ENCODE measurements around the gene RBCK1.
"Not testable (repeated sequence)": the region's sequence is repeated elsewhere in the genome, so short reads cannot be mapped to it uniquely, and the experiment has no call there.

Gene RBCK1

DNA sequence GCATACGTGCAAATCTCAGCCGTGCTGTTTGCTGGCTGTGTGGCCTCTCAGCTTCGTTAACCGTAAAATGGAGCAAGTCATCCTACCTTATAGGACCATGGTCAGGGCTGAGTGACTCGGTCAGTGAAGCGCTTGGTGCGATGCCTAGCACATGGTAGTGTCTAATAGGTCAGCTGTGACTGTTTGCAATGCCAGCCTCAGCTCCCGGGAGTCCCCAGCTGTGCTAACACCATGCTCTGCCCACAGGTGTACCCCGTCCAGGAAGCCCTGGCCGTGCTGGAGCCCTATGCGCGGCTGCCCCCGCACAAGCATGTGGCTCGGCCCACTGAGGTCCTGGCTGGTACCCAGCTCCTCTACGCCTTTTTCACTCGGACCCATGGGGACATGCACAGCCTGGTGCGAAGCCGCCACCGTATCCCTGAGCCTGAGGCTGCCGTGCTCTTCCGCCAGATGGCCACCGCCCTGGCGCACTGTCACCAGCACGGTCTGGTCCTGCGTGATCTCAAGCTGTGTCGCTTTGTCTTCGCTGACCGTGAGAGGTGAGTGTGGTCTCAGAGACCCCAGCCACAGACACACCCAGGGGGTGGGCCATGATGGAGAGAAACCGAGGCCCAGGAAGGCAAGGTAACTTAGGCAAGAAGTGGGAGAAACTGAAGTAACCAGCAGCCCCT, 16.9 kb upstream of the RBCK1 start:
- no peak for ATAC-seq
- TF ChIP-seq ISL1 (CRISPR knock-in tag; IDR thresholded peaks at IDR 0.05), result no peak
- TF ChIP-seq TCF4 (CRISPR knock-in tag; IDR thresholded peaks at IDR 0.05; ENCODE audit: borderline replicate concordance), result no peak
- no peak for TF ChIP-seq PPARA (CRISPR knock-in tag; IDR thresholded peaks at IDR 0.05; ENCODE audit: borderline replicate concordance)
- TF ChIP-seq ZNF8 (CRISPR knock-in tag; IDR thresholded peaks at IDR 0.05), result no peak
- TF ChIP-seq ZNF565 (CRISPR knock-in tag; conservative IDR thresholded peaks at IDR 0.05; ENCODE audit: low read depth), result no peak
- no peak for TF ChIP-seq BACH2 (CRISPR knock-in tag; IDR thresholded peaks at IDR 0.05; ENCODE audit: borderline replicate concordance)
- no peak for TF ChIP-seq ESRRG (CRISPR knock-in tag; IDR thresholded peaks at IDR 0.05)
- TF ChIP-seq, protein P1, sequence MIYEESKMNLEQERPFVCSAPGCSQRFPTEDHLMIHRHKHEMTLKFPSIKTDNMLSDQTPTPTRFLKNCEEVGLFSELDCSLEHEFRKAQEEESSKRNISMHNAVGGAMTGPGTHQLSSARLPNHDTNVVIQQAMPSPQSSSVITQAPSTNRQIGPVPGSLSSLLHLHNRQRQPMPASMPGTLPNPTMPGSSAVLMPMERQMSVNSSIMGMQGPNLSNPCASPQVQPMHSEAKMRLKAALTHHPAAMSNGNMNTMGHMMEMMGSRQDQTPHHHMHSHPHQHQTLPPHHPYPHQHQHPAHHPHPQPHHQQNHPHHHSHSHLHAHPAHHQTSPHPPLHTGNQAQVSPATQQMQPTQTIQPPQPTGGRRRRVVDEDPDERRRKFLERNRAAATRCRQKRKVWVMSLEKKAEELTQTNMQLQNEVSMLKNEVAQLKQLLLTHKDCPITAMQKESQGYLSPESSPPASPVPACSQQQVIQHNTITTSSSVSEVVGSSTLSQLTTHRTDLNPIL (CRISPR knock-in tag; IDR thresholded peaks at IDR 0.05; ENCODE audit: low read depth), result no peak
- TF ChIP-seq, protein P2, sequence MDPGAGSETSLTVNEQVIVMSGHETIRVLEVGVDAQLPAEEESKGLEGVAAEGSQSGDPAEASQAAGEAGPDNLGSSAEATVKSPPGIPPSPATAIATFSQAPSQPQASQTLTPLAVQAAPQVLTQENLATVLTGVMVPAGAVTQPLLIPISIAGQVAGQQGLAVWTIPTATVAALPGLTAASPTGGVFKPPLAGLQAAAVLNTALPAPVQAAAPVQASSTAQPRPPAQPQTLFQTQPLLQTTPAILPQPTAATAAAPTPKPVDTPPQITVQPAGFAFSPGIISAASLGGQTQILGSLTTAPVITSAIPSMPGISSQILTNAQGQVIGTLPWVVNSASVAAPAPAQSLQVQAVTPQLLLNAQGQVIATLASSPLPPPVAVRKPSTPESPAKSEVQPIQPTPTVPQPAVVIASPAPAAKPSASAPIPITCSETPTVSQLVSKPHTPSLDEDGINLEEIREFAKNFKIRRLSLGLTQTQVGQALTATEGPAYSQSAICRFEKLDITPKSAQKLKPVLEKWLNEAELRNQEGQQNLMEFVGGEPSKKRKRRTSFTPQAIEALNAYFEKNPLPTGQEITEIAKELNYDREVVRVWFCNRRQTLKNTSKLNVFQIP (CRISPR knock-in tag; IDR thresholded peaks at IDR 0.05; ENCODE audit: borderline replicate concordance, low read depth), result no peak
- no peak for TF ChIP-seq ARNTL (CRISPR knock-in tag; IDR thresholded peaks at IDR 0.05; ENCODE audit: borderline replicate concordance, low read depth)
- TF ChIP-seq ZC3H10 (CRISPR knock-in tag; IDR thresholded peaks at IDR 0.05), result no peak
- TF ChIP-seq ZNF70 (CRISPR knock-in tag; IDR thresholded peaks at IDR 0.05), result no peak
- TF ChIP-seq, protein P3, sequence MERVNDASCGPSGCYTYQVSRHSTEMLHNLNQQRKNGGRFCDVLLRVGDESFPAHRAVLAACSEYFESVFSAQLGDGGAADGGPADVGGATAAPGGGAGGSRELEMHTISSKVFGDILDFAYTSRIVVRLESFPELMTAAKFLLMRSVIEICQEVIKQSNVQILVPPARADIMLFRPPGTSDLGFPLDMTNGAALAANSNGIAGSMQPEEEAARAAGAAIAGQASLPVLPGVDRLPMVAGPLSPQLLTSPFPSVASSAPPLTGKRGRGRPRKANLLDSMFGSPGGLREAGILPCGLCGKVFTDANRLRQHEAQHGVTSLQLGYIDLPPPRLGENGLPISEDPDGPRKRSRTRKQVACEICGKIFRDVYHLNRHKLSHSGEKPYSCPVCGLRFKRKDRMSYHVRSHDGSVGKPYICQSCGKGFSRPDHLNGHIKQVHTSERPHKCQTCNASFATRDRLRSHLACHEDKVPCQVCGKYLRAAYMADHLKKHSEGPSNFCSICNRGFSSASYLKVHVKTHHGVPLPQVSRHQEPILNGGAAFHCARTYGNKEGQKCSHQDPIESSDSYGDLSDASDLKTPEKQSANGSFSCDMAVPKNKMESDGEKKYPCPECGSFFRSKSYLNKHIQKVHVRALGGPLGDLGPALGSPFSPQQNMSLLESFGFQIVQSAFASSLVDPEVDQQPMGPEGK (CRISPR knock-in tag; IDR thresholded peaks at IDR 0.05; ENCODE audit: borderline replicate concordance), result no peak
- TF ChIP-seq OSR1 (CRISPR knock-in tag; IDR thresholded peaks at IDR 0.05), result no peak
- TF ChIP-seq, protein P4, sequence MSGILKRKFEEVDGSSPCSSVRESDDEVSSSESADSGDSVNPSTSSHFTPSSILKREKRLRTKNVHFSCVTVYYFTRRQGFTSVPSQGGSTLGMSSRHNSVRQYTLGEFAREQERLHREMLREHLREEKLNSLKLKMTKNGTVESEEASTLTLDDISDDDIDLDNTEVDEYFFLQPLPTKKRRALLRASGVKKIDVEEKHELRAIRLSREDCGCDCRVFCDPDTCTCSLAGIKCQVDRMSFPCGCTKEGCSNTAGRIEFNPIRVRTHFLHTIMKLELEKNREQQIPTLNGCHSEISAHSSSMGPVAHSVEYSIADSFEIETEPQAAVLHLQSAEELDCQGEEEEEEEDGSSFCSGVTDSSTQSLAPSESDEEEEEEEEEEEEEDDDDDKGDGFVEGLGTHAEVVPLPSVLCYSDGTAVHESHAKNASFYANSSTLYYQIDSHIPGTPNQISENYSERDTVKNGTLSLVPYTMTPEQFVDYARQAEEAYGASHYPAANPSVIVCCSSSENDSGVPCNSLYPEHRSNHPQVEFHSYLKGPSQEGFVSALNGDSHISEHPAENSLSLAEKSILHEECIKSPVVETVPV (CRISPR knock-in tag; IDR thresholded peaks at IDR 0.05), result no peak
- TF ChIP-seq RARB (CRISPR knock-in tag; IDR thresholded peaks at IDR 0.05), result no peak
- TF ChIP-seq CSDC2 (CRISPR knock-in tag; IDR thresholded peaks at IDR 0.05), result no peak
- TF ChIP-seq, protein P5, sequence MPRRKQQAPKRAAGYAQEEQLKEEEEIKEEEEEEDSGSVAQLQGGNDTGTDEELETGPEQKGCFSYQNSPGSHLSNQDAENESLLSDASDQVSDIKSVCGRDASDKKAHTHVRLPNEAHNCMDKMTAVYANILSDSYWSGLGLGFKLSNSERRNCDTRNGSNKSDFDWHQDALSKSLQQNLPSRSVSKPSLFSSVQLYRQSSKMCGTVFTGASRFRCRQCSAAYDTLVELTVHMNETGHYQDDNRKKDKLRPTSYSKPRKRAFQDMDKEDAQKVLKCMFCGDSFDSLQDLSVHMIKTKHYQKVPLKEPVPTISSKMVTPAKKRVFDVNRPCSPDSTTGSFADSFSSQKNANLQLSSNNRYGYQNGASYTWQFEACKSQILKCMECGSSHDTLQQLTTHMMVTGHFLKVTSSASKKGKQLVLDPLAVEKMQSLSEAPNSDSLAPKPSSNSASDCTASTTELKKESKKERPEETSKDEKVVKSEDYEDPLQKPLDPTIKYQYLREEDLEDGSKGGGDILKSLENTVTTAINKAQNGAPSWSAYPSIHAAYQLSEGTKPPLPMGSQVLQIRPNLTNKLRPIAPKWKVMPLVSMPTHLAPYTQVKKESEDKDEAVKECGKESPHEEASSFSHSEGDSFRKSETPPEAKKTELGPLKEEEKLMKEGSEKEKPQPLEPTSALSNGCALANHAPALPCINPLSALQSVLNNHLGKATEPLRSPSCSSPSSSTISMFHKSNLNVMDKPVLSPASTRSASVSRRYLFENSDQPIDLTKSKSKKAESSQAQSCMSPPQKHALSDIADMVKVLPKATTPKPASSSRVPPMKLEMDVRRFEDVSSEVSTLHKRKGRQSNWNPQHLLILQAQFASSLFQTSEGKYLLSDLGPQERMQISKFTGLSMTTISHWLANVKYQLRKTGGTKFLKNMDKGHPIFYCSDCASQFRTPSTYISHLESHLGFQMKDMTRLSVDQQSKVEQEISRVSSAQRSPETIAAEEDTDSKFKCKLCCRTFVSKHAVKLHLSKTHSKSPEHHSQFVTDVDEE (CRISPR knock-in tag; IDR thresholded peaks at IDR 0.05), result no peak
- no peak for TF ChIP-seq ZFP3 (CRISPR knock-in tag; IDR thresholded peaks at IDR 0.05)

DNA sequence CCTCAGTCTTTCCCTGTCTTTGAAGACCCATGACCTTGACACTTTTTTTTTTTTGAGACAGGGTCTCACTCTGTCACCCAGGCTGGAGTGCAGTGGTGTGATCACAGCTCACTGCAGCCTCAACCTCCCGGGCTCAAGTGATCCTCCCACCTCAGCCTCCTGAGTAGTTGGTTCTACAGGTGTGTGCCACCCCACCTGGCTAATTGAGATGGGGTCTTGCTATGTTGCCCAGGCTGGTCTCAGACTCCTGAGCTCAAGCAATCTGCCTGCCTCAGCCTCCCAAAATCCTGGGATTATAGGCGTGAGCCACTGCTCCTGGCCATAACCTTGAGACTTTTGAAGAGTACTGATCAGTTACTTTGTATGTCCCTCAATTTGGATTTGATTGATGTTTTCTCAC, 14.8 kb upstream of the RBCK1 start:
- ATAC-seq, result not testable (repeated sequence)

DNA sequence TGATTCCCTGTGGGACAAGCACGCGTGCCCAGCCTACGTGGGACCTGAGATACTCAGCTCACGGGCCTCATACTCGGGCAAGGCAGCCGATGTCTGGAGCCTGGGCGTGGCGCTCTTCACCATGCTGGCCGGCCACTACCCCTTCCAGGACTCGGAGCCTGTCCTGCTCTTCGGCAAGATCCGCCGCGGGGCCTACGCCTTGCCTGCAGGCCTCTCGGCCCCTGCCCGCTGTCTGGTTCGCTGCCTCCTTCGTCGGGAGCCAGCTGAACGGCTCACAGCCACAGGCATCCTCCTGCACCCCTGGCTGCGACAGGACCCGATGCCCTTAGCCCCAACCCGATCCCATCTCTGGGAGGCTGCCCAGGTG, 11.9 kb upstream of the RBCK1 start:
- ATAC-seq, result no peak
- TF ChIP-seq, protein P5 (CRISPR knock-in tag; IDR thresholded peaks at IDR 0.05), result no peak
- TF ChIP-seq ESRRG (CRISPR knock-in tag; IDR thresholded peaks at IDR 0.05), result no peak
- TF ChIP-seq, protein P1 (CRISPR knock-in tag; IDR thresholded peaks at IDR 0.05; ENCODE audit: low read depth), result no peak
- TF ChIP-seq ZFP3 (CRISPR knock-in tag; IDR thresholded peaks at IDR 0.05), result no peak
- TF ChIP-seq ISL1 (CRISPR knock-in tag; IDR thresholded peaks at IDR 0.05), result no peak
- TF ChIP-seq BACH2 (CRISPR knock-in tag; IDR thresholded peaks at IDR 0.05; ENCODE audit: borderline replicate concordance), result no peak
- TF ChIP-seq PPARA (CRISPR knock-in tag; IDR thresholded peaks at IDR 0.05; ENCODE audit: borderline replicate concordance), result no peak
- no peak for TF ChIP-seq SNAI2 (CRISPR knock-in tag; IDR thresholded peaks at IDR 0.05)
- TF ChIP-seq ZNF70 (CRISPR knock-in tag; IDR thresholded peaks at IDR 0.05), result no peak
- no peak for TF ChIP-seq TCF4 (CRISPR knock-in tag; IDR thresholded peaks at IDR 0.05; ENCODE audit: borderline replicate concordance)
- no peak for TF ChIP-seq ZNF565 (CRISPR knock-in tag; conservative IDR thresholded peaks at IDR 0.05; ENCODE audit: low read depth)
- TF ChIP-seq OSR1 (CRISPR knock-in tag; IDR thresholded peaks at IDR 0.05), result no peak
- TF ChIP-seq ZNF8 (CRISPR knock-in tag; IDR thresholded peaks at IDR 0.05), result no peak
- TF ChIP-seq ZC3H10 (CRISPR knock-in tag; IDR thresholded peaks at IDR 0.05), result no peak
- TF ChIP-seq, protein P2 (CRISPR knock-in tag; IDR thresholded peaks at IDR 0.05; ENCODE audit: borderline replicate concordance, low read depth), result no peak

Data from SK-N-SH treated with all-trans-retinoic acid at 6 μM for 48 hours (cell line).